IPS-11a (cell line): ENCODE measurements around the gene MAPT.

Experiments
- H3K4me3 ChIP-seq: one replicate; pipeline ENCODE4 v1.5.1; 2013; ENCODE audit warnings: low read depth, low read length, control low read depth

Gene MAPT

GRCh38 chr17:45969726-45970125 lies 75.4 kb downstream of the MAPT start:
- H3K4me3 ChIP-seq: no peak overlapping the region

GRCh38 chr17:45970659-45971058 lies 76.3 kb downstream of the MAPT start:
- H3K4me3 ChIP-seq: no peak overlapping the region

- H3K4me3 ChIP-seq: no peak overlapping the region
Observed at GRCh38 chr17:45971698-45972141, 77.4 kb downstream of the MAPT start.

- H3K4me3 ChIP-seq: no peak overlapping the region
Observed at GRCh38 chr17:45972531-45972930, 78.2 kb downstream of the MAPT start.

DNA sequence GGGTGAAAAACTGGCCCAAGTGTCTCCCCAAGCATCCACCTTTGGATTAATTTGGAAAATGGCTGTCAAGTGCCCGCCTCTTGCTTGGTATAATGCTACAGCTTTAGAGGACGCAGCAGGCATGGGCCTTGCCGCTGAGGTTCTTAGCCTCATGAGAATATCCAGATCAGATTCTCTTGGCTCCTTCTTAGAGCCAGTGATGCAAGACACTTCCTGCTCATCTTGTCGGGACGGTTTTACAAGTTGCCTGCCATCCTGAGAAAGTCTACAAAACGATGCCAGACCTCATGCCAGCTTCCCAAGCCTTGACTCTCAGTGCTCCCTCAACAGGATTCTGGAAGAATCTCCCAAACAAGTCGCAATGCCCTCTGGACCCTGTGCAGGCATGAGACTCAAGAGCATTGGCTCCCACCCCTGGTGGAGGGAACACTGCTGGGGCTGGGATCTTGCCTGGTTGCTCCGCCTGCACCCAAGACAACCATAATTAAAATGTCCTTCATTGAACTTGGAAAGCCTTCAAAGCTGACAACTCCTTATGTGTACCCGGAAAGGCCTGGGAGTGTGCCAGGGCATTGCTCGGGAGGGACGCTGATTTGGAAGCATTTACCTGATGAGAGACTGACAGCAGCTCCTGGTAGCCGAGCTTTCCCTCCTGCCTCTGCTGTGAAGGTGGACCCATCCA lies 78.9 kb downstream of the MAPT start:
- no peak overlapping the region for H3K4me3 ChIP-seq

DNA sequence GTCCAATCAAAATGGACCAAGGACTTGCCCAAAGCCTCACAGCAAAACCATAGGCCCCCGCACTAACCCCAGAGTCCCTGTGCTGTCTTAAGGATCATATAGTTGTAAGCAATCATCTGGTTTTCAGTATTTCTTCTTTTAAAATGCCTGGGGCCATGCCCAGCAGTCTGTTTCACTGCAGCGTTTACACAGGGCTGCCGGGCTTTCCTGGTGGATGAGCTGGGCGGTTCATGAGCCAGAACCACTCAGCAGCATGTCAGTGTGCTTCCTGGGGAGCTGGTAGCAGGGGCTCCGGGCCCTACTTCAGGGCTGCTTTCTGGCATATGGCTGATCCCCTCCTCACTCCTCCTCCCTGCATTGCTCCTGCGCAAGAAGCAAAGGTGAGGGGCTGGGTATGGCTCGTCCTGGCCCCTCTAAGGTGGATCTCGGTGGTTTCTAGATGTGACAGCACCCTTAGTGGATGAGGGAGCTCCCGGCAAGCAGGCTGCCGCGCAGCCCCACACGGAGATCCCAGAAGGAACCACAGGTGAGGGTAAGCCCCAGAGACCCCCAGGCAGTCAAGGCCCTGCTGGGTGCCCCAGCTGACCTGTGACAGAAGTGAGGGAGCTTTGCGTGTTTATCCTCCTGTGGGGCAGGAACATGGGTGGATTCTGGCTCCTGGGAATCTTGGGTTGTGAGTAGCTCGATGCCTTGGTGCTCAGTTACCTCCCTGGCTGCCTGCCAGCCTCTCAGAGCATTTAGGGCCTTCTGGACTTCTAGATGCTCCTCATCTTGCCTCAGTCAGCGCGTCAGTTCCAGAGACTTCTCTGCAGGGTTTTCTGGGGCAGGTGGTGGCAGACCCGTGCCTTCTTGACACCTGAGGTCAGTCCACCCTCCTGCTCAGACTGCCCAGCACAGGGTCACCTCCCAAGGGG lies 79.8 kb downstream of the MAPT start:
- H3K4me3 ChIP-seq: no peak overlapping the region

DNA sequence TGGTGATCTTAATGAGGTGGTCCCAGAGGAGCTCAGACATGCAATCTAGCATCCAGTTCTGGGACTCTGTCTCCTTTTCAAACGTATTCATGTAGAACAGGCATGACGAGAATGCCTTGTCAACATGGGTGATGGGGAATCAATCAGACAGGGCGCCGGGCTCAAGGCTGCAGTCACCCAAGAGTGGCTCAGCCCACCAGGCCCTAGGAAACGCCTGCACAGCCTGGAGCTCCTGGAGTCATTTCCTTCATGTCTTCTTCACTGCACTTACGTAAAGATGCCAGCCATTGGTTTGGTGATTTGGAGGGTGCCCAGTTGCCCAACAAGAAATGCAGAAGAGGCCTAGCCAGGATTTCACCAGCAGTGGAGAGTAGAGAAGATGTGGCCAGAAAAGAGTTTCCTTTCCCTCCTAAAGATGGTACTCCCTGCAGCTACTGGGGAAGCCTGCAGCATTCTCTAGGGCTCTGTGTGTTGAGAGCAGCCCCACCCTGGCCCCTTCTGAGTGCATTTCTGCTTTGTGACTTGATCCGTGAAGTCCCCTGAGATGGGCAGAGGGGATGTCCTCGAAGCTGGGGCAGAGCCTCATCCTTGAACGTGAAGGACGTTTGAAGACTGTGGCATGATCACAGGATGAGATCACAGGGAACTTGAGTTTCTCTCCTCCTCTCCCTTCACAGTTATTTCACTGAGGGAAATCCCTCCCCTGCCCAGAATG lies 80.7 kb downstream of the MAPT start:
- H3K4me3 ChIP-seq: no peak overlapping the region

GRCh38 chr17:45975640-45976295 lies 81.4 kb downstream of the MAPT start:
- H3K4me3 ChIP-seq: no peak overlapping the region

GRCh38 chr17:45976391-45976754 lies 82.0 kb downstream of the MAPT start:
- no peak overlapping the region for H3K4me3 ChIP-seq

DNA sequence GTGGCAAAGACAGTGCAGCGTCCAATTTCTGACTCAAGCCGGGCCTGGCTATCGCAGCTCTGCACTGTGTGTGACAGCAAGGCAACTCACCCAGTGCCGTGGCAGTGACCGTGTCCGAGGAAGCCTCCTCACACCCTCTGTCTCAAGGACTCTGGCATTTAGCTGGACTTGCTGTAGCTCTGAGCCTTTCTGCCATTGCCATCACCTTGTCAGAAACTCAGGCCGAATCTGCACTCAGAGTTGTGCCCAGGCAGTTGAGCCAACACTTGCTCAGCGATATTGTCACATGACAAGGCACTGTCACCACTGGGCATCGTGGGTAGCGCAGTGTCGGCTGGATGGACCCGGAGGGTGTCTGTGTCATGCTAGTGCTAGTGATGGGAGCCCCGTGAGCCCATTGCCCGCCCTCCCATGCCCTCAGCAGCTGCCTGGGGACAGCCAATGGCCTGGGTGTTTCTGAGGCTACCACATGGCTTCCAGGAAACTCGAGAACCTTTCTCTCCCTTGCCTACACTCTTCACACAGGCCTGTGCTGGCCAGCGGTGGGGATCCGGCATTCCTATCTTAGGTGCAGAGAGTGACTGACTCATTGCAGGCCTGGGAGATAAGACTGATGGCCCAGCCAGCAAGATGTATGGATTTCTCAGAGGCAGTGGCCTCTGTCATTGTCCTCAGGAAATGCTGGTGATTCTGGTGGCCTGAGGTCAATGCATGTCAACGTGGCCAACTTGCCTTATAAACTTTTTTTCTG lies 82.6 kb downstream of the MAPT start:
- H3K4me3 ChIP-seq: no peak overlapping the region

DNA sequence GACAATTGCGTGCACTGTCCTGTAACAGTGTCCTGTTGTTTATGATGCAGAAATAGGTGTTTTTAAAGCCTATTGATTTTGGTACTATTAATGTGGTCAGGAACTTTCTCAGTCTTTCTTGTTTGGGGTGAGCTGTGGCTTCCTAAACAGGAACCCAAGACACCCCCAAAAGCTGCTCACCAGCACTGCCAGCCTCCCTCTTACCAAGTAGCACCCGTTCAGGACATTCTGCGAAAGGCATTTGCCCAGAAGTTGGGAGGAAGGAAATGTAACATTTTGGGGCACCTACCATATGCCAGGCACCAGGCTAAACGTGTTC lies 83.1 kb downstream of the MAPT start:
- no peak overlapping the region for H3K4me3 ChIP-seq

- H3K4me3 ChIP-seq: no peak overlapping the region
Observed at GRCh38 chr17:45977976-45978626, 83.7 kb downstream of the MAPT start.

DNA sequence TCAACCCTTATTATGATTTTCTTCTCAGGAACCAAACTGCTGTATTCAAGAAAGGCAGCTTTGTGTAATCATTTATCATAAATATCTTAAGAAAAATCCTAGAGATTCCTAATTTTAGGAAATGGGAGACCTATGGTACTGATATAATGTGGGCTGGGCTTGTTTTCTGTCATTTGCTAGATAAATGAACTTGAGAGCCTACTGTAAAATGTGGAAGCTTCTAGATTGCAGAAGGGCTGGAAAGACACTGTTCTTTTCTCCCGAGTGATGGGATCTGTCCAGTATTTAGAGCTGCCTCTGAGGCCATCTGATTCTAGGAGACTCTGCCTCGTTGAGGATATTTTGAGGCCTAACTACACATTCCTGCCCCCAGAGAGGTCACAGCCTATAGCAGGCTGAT lies 84.8 kb downstream of the MAPT start:
- no peak overlapping the region for H3K4me3 ChIP-seq

DNA sequence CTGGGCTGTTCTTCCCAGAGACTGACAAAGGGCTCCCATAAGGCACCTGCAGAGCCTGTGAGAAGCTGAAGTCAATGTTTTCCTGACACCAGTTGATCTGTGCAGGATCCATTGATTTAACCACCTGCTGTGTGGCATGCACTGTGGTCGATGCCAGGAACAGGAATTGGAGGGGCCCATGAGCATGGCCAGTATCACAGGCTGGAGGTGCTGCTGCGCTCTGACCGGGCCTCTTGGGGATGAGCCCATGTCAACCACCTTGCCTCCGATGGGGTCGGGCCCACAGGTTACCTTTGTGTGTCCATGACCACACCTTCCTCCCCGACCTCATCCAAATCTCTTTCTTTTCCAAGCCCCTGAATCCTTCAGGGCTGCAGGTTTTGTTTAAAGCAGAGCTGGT lies 86.5 kb downstream of the MAPT start:
- no peak overlapping the region for H3K4me3 ChIP-seq

GRCh38 chr17:45981306-45981705 lies 87.0 kb downstream of the MAPT start:
- no peak overlapping the region for H3K4me3 ChIP-seq

GRCh38 chr17:45982791-45983613 lies 88.6 kb downstream of the MAPT start:
- no peak overlapping the region for H3K4me3 ChIP-seq

DNA sequence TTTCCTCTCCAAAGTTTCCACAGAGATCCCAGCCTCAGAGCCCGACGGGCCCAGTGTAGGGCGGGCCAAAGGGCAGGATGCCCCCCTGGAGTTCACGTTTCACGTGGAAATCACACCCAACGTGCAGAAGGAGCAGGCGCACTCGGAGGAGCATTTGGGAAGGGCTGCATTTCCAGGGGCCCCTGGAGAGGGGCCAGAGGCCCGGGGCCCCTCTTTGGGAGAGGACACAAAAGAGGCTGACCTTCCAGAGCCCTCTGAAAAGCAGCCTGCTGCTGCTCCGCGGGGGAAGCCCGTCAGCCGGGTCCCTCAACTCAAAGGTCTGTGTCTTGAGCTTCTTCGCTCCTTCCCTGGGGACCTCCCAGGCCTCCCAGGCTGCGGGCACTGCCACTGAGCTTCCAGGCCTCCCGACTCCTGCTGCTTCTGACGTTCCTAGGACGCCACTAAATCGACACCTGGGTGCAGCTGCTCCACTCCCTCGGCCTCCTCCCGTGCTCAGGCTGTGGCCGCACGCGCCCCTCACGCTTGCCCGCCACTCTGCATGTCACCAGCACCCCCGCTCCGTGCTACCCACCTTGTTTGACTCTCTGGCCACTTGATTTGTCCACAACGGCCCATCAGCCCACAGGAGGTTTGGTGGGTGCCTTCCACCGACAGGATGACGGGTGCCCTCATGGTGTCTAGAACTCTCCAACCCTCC lies 89.4 kb downstream of the MAPT start:
- H3K4me3 ChIP-seq: no peak overlapping the region

GRCh38 chr17:45984368-45984767 lies 90.0 kb downstream of the MAPT start:
- H3K4me3 ChIP-seq: no peak overlapping the region

DNA sequence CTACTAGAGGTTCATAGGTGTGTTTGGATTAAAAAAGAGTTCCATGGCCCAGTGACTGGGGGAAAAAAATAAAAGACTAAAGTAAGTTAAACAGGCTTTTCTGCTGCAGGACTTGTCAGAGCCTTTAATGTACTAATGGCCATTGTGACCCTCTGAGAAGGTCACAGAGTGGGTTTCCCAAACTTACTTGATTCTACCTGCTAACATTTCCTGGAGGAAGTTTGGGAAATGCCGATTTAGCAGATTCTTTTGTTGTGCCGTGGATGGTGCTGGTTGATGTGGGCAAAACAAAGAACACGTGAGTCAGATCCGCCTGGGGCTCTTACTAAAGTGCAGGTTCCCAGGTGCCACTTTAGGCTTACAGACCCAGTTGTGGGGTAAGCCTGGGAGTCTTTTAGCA lies 91.1 kb downstream of the MAPT start:
- H3K4me3 ChIP-seq: no peak overlapping the region
